NOMO-1 treated with DMSO at 0.1 percent for 48 hours (cell line): ENCODE data around the gene THBS4.

ENCODE experiments used
- DNase-seq: peaks from one replicate; lab custom pipeline; 2025; ENCODE audit not compliant: unreplicated experiment; lab: John Stamatoyannopoulos, UW

The THBS4 gene

GRCh38 chr5:80116000-80116399 lies 80.9 kb downstream of the THBS4 start:
- DNase-seq: no peak

GRCh38 chr5:80116465-80116864 lies 81.3 kb downstream of the THBS4 start:
- DNase-seq: no peak

DNA sequence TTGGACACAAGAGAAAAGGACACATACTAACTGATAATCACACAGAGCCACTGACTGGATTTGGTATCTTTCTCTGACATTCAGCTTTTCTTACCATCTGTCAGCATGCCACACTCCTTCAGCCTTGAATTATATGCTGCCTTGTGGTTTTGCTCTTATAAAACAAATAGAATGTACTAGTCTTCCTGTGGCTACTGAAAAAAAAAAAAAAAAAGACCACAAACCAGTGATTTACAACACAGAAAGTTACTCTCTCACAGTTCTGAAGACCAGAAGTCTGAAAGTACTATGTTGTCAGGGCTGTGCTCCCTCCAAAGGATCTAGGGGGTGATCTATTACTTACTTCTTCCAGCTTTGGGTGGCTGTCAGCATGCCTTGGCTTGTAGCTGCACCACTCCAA lies 82.3 kb downstream of the THBS4 start:
- peak; percentile 25 for DNase-seq

GRCh38 chr5:80119372-80119771 lies 84.2 kb downstream of the THBS4 start:
- no peak for DNase-seq

DNA sequence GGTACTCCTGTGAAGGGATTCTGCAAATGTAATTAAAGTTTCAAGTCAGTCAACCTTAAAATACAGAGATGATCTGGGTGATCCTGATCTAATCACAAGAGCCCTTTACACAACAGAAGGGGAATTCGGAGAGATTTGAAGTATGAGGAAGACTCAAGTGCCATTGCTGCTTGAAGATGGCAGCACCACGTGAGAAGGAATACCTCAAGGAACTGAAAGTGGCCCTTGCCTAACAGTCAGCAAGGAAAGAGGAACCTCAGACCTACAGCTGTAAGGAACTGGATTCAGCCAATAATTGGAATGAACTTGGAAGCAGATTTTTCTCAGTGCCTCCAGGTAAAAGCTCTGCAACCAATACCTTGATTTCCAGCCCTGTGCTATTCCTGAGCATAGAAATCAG lies 87.4 kb downstream of the THBS4 start:
- peak; percentile 88 for DNase-seq

DNA sequence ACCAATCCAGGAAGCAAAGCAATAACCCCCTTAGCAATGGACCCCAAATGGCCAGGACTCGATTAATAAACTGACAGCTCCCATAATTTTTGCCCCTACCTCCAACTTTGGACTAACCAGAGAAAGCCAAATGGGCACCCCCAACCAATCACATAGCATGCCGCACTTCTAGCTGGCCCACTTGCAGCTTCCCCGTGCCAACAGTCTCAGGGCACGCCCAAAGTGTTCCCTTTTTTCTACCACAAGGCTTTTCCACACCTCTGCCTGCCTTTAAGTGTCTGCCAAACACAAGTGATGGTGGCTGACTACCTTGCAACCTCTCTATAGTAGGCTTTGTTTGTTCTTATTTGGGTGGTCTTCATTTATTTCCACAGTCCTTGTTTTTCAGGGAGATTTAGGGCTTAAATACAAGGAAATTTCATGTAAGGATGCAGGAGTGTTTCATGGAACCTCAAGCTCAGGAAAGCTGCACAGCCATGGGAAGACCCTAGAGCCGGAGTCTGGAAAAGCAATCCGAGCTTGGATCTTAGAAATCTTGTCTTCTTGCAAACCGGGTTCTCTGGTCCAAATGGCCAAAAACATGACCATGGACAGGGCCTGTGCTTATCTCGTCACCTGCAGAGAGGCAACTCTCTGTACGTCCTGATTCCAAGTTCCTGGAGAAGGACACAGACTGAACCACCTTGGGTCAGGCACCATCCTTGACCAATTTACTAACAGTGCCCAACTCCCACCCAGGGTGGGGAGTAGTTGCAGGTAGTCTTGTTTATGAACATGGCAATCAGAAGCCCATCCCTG lies 89.2 kb downstream of the THBS4 start:
- DNase-seq: no peak

DNA sequence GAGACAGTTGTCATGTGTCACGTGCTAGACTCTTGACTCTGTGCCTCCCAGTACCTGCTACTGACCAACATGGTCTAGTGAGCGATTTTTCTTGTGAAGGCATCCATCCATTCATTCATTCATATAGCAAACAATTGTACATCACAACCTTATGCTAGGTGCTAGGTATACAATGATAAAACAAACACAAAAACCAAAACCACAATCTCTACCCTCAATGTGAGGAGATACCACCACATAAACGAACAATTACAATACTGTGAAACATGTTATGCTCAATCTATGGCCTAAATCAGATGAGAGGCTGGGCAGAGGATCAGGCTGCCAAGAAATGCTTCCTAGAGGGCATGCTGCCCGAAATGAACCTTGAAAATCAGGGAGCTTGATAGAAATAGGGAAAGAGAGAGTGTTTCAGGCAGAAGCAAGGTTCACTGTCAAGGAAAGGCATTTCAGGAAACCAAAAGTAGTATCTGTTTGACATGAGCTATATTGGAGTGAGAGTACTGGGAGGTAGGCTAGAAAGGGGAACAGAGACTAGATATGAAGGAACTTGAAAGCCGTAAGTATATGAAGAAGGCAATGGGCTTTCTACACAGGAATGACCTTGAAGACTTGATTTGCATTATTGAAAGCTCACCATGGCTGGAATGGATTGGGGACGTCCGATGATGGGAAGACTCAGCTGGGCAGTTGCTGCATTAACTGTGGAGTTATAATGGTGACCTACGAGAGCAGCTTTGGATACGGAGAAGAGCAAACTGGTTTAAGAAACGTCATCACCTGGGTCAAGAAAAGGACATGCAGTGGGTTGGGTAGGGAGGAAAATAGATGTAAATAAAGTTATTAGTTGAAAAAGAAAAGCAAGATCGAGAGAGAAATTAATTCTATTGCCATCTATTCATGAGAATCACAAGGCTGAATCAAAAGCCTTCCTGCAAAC lies 90.1 kb downstream of the THBS4 start:
- peak; percentile 96 for DNase-seq

- peak; percentile 99 for DNase-seq
These were observed 90.9 kb downstream of the THBS4 start for GRCh38 chr5:80125962-80126480.

DNA sequence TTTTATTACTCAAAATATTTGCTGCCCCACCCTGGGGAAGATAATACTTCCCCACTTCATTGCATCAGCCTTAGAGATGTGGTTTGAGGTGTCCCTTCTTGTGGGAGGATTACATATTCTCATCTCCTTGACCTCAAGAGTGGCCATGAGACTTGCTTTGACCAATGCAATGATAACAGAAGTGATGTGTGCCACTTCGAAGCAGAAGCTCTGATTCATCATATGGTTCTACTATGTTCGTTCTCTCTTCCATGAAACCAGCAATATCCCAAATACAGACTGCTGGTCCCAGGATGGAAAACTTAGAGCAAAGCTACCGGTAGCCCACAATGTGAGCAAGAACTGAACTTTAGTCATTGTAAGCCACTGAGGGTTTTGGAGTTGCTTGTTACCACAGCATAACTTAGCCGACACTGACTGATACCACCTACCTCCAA lies 92.0 kb downstream of the THBS4 start:
- DNase-seq: peak; percentile 79

GRCh38 chr5:80128141-80128540 lies 93.0 kb downstream of the THBS4 start:
- DNase-seq: no peak

DNA sequence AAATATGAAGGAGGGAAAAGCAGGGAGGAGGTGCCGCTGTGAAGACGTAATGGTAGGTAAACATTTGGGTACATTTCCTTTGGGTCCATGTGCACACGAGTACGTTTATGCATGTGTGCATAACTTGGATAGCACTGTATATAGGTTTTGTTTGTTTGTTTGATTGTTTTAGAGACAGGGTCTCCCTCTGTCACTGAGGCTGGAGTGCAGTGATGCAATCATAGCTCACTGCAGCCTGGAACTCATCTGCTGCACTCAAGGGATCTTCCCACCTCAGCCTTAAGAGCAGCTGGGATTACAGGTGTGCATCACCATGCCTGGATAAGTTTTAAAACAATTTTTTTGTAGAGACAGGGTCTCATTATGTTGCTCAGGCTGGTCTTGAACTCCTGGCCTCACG lies 94.0 kb downstream of the THBS4 start:
- DNase-seq: no peak
